NCI-H146 (cell line): ENCODE measurements around the gene MPZL2.

Experiments
- DNase-seq: peaks from one replicate; lab custom pipeline; 2025; lab: John Stamatoyannopoulos, UW

MPZL2 gene

DNA sequence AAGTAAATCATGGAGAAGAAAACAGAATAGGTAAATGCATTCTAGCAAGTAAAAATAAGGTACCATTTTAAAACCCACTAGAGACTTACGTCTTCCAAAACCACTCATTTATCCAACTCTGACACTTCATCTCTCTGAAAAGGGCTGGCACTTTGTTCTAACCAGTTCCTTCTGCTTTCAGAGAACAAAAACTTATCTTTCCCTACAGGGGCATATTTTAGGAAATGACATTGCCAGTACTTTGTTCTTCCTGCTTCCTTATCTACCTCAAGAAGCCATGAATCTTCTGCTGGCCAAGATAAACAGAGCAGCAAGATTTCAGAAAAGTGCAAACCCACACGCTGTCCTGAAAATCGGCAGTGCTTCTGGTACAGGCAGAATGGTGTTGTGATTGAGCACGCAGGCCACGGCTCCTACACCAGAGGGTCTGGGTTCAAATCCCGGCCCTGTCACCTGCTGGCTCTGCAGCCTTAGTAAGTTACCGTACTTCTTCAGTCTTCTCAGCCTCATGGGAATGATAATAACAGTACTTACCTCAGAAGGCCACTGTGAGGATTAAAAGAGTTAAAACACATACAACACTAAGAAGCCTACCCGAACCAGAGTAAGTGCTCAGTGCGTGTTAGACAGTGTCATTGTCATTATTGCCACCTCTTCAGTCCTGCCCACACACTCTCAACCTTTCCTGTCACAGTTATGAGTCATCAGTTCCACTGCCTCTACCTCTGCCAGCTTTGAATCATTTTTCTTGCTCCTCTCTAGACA is 22.9 kb downstream of the MPZL2 start:
- no peak for DNase-seq

DNA sequence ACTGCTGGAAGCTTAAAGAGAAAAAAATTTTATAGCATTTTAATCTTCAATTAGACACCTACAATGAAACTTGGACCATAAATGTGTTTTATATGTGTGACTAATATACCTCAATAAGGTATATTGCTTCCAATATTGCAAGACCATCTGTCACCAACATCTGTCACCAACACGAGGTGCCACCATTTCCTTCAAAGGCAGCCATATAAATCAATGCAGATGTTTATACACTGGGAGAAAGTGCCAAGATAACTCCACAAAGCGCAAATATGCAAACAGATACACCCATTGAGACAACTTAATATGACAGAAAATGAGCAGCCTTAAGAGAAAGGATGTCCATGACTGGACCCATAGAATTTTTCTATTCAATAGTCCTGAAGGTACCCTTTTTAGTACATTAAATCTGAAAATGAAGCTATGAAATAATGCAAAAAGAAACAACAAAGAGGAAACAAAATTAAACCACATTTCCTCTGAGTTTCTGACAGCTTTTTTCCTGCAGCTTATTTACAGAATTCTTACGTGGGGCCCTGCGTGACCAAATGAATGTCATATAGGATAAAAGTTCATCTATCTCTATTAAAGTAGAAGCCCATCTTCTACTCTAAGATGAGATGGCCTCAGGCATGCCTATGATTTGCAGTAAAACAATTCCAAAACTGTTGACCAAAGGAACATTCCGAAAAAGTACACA is 24.4 kb downstream of the MPZL2 start:
- no peak for DNase-seq

DNA sequence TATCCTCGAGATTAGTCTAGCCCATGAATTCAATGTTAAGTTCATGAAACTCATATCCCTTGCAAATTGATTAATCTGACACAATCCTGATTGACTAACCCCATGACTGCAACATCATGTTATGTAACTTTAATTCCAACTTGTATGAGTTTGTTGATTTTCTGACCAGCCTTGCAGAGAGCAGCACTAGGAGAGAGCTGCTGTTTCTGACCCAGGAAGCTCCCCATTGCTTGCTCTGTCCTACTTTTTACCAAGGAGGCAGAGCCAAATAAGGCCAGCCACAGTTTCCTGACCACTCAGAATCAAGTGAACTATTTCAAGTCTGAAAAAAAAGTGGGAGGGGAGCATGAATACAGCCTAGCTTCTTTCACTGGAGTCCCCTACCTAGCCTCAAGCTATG is 25.2 kb downstream of the MPZL2 start:
- DNase-seq = no peak

DNA sequence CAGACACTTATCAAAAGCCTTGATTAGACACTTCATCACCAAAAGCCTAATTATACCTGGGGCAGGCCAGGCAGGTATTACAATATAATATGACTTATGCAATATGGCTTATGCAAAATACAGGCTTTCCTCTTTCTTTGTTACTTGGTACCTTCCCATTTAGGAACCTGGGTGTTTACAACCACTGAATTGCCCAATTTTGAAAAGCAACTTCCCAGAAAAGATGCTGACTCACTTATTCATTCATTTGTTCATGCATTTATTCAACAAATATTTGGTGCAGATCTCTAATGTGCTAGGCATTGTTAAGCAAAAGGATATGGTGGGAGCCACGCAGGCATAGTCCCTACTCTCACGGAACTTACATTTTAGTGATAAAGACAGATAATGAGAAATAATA is 25.7 kb downstream of the MPZL2 start:
- no peak for DNase-seq

DNA sequence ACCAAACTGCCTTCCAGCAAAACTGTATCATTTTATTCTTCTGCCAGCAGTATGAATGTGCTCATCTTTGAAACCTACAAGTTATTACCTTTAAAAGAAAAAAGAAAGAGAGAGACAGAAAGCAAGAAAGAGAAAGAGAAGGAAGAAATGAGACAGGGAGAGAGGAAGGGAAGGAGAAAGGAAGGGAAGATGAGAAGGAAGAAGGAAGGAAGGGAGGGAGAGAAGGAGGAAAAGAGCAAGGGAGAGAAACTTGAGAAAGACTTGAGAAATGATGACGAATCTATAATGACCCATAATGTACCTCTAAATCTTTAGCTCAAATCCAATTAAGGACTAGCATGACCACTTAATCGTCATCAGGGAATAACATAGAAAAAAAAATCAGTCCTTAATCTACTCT is 27.9 kb downstream of the MPZL2 start:
- no peak for DNase-seq

DNA sequence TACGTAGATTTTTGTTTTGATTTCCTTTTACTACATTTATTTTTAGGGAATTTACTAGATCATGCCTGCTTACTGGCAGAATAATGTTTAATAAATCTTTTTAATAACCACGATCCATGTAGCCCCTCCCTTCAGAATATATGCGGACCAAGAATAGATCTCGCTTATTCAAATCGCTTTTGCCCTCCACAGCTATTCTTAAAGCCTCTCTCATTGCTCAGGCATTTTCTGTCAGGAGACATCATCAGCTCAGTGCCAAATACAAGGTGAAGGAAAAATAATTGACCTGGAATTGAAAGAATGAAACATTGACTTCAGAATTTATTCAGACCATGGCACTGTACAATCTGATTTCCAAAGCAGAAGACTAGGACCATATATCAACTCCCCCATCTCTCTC is 29.3 kb downstream of the MPZL2 start:
- no peak for DNase-seq

DNA sequence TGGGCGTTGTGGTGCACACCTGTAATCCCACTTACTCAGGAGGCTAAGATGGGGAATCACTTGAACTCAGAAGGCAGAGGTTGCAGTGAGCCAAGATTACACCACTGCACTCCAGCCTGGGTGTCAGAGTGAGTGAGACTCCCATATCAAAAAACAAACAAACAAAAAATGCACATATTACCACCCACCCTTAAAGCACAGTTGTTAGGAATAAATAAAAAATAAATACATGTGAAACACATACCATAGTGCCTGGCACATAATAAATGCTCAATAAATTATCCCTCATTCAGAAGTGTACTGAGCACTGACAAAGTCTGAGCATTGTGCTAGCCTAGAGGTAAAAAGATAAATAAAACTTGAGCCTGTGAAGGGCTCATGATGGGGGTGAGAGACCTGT is 30.2 kb downstream of the MPZL2 start:
- no peak for DNase-seq

DNA sequence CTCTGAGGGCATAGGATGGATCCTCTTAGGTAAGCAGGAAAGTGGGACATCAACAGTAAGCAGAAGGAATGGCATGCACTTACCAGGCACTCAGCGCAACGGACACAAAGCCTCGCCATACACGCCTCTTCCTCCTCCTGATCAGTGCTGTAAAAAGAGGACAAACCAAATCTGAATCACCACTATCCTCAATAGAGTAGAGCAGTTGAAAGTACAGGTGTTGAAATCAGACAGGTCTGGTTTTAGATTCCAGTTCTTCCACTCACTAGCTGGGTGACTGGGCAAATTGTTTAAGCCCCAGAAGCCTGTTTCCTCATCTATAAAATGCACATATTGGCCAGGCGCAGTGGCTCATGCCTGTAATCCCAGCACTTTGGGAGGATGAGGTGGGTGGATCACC is 30.7 kb downstream of the MPZL2 start:
- DNase-seq = no peak

DNA sequence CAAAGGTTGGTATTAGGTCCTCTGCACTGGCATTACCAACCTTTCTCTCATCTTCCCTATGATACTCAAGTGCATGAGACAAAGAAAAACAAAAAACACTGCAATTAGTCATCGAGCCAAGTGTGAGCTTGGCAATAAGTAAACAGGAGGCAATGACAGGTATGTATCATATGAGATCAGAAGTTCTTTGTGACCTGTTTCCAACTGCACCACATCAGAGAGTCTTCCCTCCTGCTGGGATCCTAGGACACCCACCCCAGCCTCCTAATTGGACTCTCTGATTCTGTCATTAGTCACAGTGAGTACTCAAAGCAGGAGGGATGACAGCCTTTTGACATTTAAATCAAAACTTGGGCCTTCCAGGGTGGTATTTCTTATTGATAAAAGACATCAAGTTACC is 31.4 kb downstream of the MPZL2 start:
- no peak for DNase-seq

DNA sequence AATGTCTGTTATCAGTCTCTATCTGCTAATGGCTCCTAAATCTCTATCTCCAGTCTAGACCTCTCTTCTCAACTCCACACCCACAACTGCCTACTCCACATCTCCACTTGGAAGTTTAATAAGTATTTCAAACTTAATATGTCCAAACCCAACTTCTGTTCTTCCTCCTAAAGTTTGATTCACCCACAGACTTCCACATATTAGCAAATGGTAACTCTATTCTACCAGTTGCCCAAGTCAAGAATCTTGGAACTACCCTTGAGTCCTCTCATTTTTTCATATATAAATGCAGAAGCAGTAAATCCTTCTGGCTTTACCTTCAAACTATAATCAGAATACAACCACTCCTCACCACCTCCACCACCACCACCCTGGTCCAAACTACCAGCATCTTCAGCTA is 32.6 kb downstream of the MPZL2 start:
- DNase-seq = no peak

DNA sequence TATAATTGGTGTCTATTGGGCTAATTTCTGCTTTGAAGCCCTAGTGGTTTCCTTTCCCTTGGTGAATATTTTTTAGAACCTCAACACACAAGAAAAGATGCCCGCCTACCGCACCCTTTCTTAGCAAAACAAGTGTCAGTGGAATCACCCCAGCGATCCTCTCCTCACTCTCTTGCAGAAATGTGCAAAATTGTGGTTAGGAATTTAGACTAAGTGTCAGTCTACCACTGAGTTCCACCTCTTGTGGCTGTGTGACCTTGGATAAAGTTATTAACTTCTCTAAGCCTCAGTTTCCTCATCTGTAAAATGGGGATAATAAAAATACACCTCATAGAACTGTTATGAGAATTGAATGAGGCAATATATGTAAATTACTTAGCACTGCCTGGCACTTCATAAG is 34.0 kb downstream of the MPZL2 start:
- no peak for DNase-seq

DNA sequence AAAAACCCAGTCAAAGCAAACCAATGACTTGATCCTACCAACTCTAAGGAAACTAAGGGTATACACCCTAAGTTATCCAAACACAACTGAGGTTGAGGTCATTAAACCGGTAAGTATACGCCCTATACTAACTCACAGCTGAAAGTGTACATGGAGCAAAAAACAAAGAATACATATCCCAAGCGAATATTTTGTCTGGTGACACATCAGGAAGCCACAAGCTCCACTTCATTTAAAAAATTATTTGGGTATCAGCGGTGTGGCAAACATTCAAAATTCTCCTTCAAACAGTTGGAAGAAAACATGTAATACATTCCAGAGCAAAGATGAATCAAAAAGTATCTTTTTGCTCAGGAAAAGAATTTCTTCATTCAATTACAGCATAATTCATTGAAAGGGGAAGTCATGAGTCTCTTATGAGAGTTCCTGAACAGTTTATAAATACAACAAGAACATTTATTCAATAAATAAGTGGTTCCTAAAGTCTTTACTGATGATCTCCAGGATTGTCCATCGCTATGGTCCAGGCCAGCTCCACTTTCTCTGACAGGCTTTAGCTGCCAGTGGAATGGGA is 34.7 kb downstream of the MPZL2 start:
- DNase-seq = no peak

DNA sequence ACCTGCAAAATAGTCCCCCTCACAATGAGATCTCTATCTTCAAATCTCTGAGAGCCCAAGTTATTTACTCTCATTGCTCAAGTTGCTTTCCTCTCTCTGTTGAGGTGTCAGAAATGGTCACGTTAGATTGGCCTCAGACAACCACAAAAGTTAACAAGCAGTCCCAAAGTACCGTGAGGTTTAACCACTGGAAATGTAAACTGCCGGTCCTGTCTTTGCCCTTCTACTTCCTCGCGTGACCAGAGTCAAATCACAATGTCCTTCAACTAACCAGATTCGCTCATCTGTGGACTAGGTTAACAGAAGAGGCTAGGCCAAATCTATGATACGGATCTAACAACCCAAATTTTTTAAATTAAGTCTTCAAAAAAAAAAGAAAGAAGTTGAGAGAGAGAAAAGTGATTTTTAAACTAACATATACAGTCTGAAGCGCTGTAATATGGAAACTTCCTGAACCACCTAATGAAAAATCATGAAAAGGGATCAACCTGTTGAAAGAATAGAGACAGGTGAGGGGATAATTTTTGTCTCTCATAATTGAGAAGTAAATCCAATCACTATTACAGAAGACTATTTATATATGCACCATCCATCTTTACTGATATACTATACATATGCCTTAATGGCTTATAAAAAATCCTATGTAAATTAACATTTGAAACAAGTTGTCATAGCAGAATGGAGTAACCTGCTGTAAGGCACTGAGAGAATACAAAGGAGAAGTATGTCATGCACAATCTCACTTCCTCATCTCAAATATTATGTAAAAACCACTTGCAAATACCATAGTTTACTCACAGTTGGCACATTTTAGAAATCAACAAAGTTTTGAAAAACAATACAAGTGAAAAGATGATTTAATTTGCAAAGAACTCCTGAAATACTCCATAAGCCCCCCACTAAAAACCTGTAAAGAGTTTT is 36.0 kb downstream of the MPZL2 start:
- no peak for DNase-seq

DNA sequence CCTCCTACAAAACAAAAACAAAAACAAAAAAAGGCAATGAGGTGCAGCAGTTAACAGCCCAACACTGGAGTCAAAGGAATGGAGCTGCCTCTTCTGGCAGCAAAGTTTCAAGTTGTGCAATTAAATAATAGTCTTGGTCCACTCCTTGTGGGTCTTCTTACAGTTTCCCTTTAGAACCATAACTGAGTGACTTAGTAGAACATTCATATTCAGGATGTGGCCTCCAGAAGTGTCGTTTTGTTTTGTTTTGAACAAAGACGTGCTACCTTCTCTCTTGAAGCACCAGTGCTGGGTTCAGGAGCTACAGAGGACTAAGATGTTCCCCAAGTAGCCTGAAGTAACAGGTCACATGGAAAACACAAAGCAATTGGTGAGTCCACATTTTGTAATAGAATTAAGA is 37.3 kb downstream of the MPZL2 start:
- no peak for DNase-seq

DNA sequence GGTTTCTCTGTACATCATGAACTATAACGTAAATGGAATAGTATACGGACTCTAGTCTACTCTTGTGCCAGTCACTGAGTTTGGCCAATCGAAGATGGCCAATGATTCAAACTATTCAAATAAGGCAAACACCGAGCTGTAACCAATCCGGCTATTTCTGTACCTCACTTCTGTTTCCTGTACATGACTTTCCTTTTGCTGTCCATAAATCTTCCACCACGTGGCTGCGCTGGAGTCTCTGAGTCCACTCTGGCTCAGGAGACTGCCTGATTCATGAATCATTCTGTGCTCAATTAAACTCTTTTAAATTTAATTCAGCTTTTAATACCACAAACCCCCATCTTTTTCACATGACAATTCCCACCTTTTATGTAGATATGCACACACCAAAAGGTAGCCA is 37.8 kb downstream of the MPZL2 start:
- DNase-seq = no peak

DNA sequence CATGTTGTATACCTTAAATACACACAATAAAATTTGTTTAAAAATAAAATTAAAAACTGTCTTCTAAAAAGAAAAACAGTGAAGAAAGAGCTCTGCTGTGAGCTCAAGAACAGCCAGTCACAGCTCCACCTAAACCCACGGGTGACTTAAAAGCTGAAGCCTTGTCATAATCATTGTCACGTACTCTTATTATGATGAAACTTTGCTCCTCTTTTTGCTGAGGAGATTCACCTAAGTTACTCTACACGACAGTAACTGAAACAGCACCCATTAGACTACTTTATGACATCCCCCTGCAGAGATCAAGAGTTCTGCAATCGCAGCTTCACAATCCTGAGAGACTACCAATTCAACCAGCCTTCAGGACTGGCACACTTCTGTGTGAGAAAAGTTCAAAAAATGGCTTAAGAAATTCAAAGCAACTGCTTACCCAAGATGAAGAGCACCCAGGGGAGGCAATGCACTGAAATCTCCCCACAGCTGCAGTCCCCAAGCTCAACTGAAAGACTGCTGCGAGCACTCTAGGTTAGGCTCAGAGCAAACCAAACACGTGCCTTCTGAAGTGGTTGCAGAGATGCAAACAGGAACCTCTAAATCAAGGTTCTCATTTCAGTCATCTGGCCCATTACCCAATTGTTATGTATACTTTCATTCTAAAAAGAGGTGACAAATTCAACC is 39.4 kb downstream of the MPZL2 start, which contains the start of gene JAML:
JAML (minus strand) TSS at position 501 of the 678 bp plus-strand sequence. CDS start 10,145 bp downstream, outside the sequence.
- DNase-seq = no peak

DNA sequence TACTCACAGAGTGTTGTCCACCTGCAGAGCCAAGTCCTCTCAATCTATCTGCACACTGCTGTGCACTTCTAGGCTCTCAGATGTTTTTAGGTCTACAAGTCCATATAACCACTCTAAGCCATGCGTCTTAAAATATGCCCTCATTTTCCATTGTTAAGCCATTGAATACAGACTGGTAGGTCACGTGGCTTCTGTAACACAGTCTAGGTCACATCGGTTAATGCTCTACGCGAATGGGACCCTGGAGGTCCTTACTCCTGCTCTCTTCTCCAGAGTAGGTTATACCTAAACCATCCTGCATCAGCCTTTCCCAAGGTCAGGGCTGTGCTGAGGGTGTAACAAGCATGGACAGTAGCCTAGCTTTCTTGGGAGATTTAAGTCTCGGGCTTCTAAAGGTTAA is 40.1 kb downstream of the MPZL2 start:
- no peak for DNase-seq

DNA sequence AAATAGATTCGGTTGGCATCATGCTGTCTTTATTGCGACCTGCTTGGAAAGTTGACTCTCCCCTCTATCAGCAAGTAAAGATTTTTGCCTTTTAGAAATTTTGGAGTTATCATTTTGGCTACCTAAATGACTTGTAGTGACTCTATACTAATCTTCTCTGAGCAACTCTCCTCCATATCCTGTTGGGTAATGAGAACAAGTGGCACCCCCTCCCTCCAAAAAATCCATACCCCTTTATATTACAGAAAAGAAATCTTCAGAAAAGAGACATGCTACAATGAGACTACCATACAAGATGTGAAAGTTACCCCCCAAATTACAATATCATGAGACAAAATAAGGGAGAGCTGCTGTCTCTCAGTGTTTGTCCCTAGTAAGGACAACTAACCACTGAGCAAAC is 40.5 kb downstream of the MPZL2 start:
- DNase-seq = no peak

DNA sequence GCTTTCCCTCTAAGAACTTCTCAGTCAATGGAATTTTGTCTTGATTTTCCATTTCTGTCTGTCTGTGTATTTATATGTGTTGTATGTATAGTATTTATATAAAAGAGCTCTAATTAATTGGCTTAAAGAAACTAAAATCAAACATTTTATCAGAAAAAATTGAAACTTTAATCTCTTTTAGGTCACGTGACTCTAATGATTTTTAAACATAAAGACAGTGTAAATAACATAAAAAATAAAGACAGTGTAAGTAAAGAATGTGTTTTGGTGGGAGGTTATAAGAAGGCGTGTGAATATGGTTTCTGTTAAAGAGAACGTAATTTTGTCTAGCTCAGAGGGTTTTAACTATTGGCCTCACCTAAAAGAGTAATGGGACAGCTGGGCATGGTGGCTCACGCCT is 41.7 kb downstream of the MPZL2 start:
- no peak for DNase-seq

DNA sequence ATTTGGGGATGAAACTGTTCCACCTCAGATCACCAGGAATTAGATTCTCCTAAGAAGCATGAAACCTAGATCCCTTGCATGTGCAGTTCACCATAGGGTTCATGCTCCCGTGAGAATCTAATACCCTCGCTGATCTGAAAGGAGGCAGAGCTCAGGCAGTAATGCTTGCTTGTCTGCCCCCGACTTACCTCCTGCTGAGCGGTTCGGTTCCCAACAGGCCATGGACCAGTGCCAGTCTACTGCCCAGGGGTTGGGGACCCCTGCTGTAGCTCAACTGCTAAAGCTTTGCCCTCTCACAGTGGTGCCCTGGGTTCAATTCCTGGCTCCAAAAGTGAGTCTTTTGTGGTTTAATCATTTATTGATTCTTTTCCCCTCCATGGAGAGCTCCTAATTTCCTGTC is 42.7 kb downstream of the MPZL2 start:
- DNase-seq = no peak

DNA sequence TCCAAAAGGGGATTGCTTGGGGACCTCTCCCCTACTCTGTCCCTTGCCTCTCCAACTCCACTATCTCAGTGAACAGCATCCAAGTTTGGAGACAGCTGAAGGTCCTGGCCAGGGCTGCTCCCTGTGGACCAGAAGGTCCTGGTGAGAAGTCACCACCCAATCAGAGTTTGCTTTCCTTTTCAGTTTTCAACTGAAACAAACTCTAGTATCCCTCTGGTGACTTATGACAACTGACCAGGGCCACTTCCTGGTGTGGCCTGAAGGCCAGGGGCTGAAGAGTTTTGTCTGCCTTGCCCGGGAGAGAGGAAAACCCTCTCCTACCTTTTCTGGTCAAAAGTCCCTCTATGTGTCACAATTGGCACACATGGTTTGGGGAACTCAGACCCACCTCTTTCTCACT is 44.4 kb downstream of the MPZL2 start:
- no peak for DNase-seq

DNA sequence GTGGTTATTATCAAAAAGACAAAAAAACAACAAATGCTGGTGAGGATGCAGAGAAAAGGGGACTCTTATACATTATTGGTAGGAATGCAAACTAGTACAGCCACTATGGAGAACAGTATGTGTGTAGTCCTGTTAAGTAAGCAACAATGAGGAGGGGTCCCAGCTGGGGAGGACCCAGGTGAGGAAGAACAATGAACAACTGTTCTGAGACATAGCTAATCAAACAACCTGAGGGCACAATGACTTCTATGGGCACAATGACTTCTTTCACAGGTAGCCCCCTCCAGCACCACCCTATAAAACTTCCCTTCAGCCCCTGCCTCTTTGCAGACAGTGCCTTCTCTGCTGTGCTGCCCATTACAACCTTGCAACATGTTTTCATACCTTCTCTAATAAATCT is 44.9 kb downstream of the MPZL2 start:
- DNase-seq = no peak
